GM23338 (cell line): ENCODE results near the gene TOX2.

Experiments
- CREB1 ChIP-seq: fragments of 250-450 bp; sonication (Bioruptor Pico); IDR thresholded peaks from 2 replicates; pipeline ENCODE4 v1.5.0; 2020; ENCODE audit warnings: low read depth, mild to moderate bottlenecking, moderate library complexity
- EZH2 ChIP-seq: fragments of 200-600 bp; sonication (generic); IDR thresholded peaks from one replicate; pipeline ENCODE4 v1.8.0; 2017; ENCODE audit warnings: antibody characterized with exemption, mild to moderate bottlenecking, low read depth; ENCODE audit not compliant: unreplicated experiment
- EZH2phosphoT487 ChIP-seq: fragments of 200-600 bp; sonication (generic); IDR thresholded peaks from one replicate; pipeline ENCODE4 v1.8.1; 2018; ENCODE audit warnings: antibody characterized with exemption; ENCODE audit not compliant: unreplicated experiment
- JUNB ChIP-seq: IDR thresholded peaks from one replicate; pipeline ENCODE4 v1.6.1; 2016; ENCODE audit warnings: antibody characterized with exemption; ENCODE audit not compliant: unreplicated experiment
- NANOG ChIP-seq: IDR thresholded peaks from 2 replicates; pipeline ENCODE4 v1.6.1; 2016; ENCODE audit warnings: antibody characterized with exemption, borderline replicate concordance
- POLR2AphosphoS5 ChIP-seq: IDR thresholded peaks from 2 replicates; pipeline ENCODE4 v1.6.1; 2016; ENCODE audit warnings: antibody characterized with exemption, low read depth
- STAT1 ChIP-seq: IDR thresholded peaks from one replicate; pipeline ENCODE4 v1.6.1; 2016; ENCODE audit warnings: antibody characterized with exemption; ENCODE audit not compliant: unreplicated experiment
- ZNF114 ChIP-seq: fragments of 250-450 bp; sonication (Bioruptor Pico); IDR thresholded peaks from 2 replicates; pipeline ENCODE4 v1.5.0; 2020; ENCODE audit warnings: mild to moderate bottlenecking, moderate library complexity
- ZNF331 ChIP-seq: fragments of 250-450 bp; sonication (Bioruptor Pico); IDR thresholded peaks from 2 replicates; pipeline ENCODE4 v1.5.0; 2020; ENCODE audit warnings: low read depth, mild to moderate bottlenecking, moderate library complexity
- TF ChIP-seq, protein P1 (sequence below), 2 experiments: fragments of 200-600 bp in 1 of 2; sonication (generic) in 1 of 2; conservative IDR thresholded peaks; 2 replicates each; pipeline versions ENCODE4 v1.5.1 to v1.6.1; 2016 to 2017; ENCODE audit warnings: antibody characterized with exemption in 2 of 2, low read depth in 2 of 2, mild to moderate bottlenecking in 2 of 2, moderate library complexity in 1 of 2
- TF ChIP-seq, protein P2 (sequence below): fragments of 250-450 bp; sonication (Bioruptor Pico); IDR thresholded peaks from 2 replicates; pipeline ENCODE4 v1.5.0; 2020; ENCODE audit warnings: mild to moderate bottlenecking, moderate library complexity
- TF ChIP-seq, protein P3 (sequence below): IDR thresholded peaks from 2 replicates; pipeline ENCODE4 v1.6.1; 2016; ENCODE audit warnings: antibody characterized with exemption
- TF ChIP-seq, protein P4 (sequence below): IDR thresholded peaks from one replicate; pipeline ENCODE4 v1.6.1; 2018; ENCODE audit warnings: antibody characterized with exemption; ENCODE audit not compliant: unreplicated experiment

DNA sequence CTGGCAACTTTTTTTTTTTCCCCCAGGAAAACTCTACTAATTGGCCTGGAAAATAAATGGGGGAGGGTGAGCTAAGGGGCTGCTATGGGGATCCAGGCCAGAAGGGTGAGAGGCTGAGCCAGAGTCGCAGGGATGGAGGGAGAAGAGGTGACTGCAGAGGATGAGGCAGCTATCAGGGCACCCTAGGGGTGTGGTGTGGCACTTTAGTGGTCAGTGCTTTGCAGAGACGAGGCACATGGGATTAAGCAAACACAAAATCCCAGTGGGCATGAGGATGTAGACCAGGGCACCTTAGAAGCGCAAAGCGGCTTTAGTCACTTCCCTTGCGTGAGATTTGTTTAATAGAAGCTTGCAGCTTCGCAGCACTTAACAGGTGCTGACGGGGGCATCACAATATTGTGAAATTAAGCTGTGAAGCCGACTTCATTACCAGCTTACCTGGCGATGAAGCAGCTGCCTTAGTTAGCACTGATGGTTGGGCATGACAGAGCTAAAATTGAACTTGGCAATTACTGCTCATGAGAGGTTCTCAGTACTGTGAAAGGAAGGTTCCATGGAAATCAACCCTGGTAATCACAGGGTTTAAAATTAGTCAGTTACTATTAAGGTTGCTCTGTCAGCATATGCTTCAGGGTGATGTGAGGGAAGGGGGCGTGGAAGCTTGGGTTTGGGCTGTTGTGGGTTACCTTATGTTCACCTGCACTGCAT is 26.0 kb downstream of the TOX2 start:
- TF ChIP-seq EZH2phosphoT487, result no peak
- TF ChIP-seq, protein P1, sequence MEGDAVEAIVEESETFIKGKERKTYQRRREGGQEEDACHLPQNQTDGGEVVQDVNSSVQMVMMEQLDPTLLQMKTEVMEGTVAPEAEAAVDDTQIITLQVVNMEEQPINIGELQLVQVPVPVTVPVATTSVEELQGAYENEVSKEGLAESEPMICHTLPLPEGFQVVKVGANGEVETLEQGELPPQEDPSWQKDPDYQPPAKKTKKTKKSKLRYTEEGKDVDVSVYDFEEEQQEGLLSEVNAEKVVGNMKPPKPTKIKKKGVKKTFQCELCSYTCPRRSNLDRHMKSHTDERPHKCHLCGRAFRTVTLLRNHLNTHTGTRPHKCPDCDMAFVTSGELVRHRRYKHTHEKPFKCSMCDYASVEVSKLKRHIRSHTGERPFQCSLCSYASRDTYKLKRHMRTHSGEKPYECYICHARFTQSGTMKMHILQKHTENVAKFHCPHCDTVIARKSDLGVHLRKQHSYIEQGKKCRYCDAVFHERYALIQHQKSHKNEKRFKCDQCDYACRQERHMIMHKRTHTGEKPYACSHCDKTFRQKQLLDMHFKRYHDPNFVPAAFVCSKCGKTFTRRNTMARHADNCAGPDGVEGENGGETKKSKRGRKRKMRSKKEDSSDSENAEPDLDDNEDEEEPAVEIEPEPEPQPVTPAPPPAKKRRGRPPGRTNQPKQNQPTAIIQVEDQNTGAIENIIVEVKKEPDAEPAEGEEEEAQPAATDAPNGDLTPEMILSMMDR (conservative IDR thresholded peaks at IDR 0.05; ENCODE audit: low read depth in 2 of 2), result no peak
- no peak for TF ChIP-seq EZH2
- TF ChIP-seq POLR2AphosphoS5, result no peak
- TF ChIP-seq CREB1 (CRISPR knock-in tag), result no peak
- TF ChIP-seq, protein P2, sequence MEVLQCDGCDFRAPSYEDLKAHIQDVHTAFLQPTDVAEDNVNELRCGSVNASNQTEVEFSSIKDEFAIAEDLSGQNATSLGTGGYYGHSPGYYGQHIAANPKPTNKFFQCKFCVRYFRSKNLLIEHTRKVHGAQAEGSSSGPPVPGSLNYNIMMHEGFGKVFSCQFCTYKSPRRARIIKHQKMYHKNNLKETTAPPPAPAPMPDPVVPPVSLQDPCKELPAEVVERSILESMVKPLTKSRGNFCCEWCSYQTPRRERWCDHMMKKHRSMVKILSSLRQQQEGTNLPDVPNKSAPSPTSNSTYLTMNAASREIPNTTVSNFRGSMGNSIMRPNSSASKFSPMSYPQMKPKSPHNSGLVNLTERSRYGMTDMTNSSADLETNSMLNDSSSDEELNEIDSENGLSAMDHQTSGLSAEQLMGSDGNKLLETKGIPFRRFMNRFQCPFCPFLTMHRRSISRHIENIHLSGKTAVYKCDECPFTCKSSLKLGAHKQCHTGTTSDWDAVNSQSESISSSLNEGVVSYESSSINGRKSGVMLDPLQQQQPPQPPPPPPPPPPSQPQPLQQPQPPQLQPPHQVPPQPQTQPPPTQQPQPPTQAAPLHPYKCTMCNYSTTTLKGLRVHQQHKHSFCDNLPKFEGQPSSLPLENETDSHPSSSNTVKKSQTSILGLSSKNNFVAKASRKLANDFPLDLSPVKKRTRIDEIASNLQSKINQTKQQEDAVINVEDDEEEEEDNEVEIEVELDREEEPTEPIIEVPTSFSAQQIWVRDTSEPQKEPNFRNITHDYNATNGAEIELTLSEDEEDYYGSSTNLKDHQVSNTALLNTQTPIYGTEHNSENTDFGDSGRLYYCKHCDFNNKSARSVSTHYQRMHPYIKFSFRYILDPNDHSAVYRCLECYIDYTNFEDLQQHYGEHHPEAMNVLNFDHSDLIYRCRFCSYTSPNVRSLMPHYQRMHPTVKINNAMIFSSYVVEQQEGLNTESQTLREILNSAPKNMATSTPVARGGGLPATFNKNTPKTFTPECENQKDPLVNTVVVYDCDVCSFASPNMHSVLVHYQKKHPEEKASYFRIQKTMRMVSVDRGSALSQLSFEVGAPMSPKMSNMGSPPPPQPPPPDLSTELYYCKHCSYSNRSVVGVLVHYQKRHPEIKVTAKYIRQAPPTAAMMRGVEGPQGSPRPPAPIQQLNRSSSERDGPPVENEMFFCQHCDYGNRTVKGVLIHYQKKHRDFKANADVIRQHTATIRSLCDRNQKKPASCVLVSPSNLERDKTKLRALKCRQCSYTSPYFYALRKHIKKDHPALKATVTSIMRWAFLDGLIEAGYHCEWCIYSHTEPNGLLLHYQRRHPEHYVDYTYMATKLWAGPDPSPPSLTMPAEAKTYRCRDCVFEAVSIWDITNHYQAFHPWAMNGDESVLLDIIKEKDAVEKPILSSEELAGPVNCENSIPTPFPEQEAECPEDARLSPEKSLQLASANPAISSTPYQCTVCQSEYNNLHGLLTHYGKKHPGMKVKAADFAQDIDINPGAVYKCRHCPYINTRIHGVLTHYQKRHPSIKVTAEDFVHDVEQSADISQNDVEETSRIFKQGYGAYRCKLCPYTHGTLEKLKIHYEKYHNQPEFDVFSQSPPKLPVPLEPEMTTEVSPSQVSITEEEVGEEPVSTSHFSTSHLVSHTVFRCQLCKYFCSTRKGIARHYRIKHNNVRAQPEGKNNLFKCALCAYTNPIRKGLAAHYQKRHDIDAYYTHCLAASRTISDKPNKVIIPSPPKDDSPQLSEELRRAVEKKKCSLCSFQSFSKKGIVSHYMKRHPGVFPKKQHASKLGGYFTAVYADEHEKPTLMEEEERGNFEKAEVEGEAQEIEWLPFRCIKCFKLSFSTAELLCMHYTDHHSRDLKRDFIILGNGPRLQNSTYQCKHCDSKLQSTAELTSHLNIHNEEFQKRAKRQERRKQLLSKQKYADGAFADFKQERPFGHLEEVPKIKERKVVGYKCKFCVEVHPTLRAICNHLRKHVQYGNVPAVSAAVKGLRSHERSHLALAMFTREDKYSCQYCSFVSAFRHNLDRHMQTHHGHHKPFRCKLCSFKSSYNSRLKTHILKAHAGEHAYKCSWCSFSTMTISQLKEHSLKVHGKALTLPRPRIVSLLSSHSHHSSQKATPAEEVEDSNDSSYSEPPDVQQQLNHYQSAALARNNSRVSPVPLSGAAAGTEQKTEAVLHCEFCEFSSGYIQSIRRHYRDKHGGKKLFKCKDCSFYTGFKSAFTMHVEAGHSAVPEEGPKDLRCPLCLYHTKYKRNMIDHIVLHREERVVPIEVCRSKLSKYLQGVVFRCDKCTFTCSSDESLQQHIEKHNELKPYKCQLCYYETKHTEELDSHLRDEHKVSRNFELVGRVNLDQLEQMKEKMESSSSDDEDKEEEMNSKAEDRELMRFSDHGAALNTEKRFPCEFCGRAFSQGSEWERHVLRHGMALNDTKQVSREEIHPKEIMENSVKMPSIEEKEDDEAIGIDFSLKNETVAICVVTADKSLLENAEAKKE, result no peak
- TF ChIP-seq JUNB, result no peak
- TF ChIP-seq ZNF114 (CRISPR knock-in tag), result no peak
- TF ChIP-seq, protein P3, sequence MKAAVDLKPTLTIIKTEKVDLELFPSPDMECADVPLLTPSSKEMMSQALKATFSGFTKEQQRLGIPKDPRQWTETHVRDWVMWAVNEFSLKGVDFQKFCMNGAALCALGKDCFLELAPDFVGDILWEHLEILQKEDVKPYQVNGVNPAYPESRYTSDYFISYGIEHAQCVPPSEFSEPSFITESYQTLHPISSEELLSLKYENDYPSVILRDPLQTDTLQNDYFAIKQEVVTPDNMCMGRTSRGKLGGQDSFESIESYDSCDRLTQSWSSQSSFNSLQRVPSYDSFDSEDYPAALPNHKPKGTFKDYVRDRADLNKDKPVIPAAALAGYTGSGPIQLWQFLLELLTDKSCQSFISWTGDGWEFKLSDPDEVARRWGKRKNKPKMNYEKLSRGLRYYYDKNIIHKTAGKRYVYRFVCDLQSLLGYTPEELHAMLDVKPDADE, result no peak
- TF ChIP-seq, protein P4, sequence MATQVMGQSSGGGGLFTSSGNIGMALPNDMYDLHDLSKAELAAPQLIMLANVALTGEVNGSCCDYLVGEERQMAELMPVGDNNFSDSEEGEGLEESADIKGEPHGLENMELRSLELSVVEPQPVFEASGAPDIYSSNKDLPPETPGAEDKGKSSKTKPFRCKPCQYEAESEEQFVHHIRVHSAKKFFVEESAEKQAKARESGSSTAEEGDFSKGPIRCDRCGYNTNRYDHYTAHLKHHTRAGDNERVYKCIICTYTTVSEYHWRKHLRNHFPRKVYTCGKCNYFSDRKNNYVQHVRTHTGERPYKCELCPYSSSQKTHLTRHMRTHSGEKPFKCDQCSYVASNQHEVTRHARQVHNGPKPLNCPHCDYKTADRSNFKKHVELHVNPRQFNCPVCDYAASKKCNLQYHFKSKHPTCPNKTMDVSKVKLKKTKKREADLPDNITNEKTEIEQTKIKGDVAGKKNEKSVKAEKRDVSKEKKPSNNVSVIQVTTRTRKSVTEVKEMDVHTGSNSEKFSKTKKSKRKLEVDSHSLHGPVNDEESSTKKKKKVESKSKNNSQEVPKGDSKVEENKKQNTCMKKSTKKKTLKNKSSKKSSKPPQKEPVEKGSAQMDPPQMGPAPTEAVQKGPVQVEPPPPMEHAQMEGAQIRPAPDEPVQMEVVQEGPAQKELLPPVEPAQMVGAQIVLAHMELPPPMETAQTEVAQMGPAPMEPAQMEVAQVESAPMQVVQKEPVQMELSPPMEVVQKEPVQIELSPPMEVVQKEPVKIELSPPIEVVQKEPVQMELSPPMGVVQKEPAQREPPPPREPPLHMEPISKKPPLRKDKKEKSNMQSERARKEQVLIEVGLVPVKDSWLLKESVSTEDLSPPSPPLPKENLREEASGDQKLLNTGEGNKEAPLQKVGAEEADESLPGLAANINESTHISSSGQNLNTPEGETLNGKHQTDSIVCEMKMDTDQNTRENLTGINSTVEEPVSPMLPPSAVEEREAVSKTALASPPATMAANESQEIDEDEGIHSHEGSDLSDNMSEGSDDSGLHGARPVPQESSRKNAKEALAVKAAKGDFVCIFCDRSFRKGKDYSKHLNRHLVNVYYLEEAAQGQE, result no peak
- TF ChIP-seq STAT1, result no peak
- TF ChIP-seq NANOG, result no peak
- TF ChIP-seq ZNF331 (CRISPR knock-in tag), result no peak
